Measurements from ENCODE around the gene TAX1BP3.
"Not testable (repeated sequence)": the region's sequence is repeated elsewhere in the genome, so short reads cannot be mapped to it uniquely, and the experiment has no call there.

The TAX1BP3 gene, protein sequence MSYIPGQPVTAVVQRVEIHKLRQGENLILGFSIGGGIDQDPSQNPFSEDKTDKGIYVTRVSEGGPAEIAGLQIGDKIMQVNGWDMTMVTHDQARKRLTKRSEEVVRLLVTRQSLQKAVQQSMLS

GRCh38 chr17:3668279-3669084, at the start of gene TAX1BP3, which contains the start of gene EMC6:
TSS of gene TAX1BP3 (minus strand) at chr17:3668578. CDS start at chr17:3668526, 52 bp downstream.
TSS of gene EMC6 (plus strand) at chr17:3668812. CDS start at chr17:3669147, 335 bp downstream.
- H3K36me3 Mint-ChIP-seq: peaks cover 5% of the 10 kb centered on the region
- DNase-seq (ENCODE audit: low spot score in 2 of 2) (peak; percentile 99 to 100), ATAC-seq (ENCODE audit: low read depth) (peak; percentile 90)
- peaks cover 21% of the 10 kb centered on the region for H3K4me1 Mint-ChIP-seq
- peak within 1 kb of the TSS; percentile 97 for H3K27ac Mint-ChIP-seq
- H3K4me3 Mint-ChIP-seq: peak within 1 kb of the TSS; percentile 98
- no peaks in the 10 kb centered on the region for H3K27me3 Mint-ChIP-seq
- H3K9me3 Mint-ChIP-seq: no peaks in the 10 kb centered on the region

- DNase-seq (ENCODE audit: low spot score in 2 of 2): no peak
These were observed 46.9 kb upstream of the TAX1BP3 start for GRCh38 chr17:3715296-3715695.

DNA sequence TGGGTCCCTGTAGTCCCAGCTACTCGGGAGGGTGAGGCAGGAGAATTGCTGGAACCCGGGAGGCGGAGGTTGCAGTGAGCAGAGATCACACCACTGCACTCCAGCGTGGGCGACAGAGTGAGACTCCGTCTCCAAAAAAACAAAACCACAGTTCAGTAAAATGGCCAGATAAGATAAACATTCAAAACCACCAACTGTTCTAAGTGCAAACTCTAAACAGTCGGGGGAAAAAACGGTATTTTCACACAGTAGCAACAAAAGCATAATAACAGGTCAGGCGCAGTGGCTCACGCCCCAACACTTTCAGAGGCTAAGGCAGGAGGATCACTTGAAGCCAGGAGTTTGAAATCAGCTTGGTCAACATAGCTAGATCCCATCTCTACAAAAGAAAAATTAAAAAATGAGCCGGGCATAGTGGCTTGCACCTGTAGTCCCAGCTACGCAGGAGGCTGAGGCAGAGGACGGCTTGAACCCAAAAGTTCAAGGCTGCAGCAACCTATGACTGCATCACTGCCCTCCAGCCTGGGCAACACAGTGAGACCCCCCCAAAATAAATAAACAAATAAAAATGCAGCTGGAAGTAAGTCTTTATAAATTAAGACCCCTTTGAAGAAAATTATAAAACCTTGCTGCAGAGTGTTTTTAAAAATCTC, 44.6 kb upstream of the TAX1BP3 start:
- no peaks in the 10 kb centered on the region for H3K9me3 Mint-ChIP-seq
- peak overlapping the region; percentile 5 for H3K4me3 Mint-ChIP-seq
- no peaks in the 10 kb centered on the region for H3K27me3 Mint-ChIP-seq
- peaks cover 26% of the 10 kb centered on the region for H3K36me3 Mint-ChIP-seq
- ATAC-seq (ENCODE audit: low read depth) (no peak), DNase-seq (ENCODE audit: low spot score in 2 of 2) (no peak)
- no peak overlapping the region for H3K27ac Mint-ChIP-seq
- H3K4me1 Mint-ChIP-seq: peaks cover 37% of the 10 kb centered on the region

More at GRCh38 chr17:3715296-3715695, 46.9 kb upstream of the TAX1BP3 start:
- Mint-ChIP-seq H3K36me3 (peaks cover 34% of the 10 kb centered on the region), H3K4me3 (no peak overlapping the region), H3K27ac (no peak overlapping the region), H3K9me3 (no peaks in the 10 kb centered on the region), H3K4me1 (peaks cover 31% of the 10 kb centered on the region), H3K27me3 (no peaks in the 10 kb centered on the region)
- ATAC-seq (ENCODE audit: low read depth): no peak

- Mint-ChIP-seq H3K36me3 (peaks cover 14% of the 10 kb centered on the region), H3K4me1 (peaks cover 41% of the 10 kb centered on the region), H3K27me3 (no peaks in the 10 kb centered on the region), H3K27ac (peak overlapping the region; percentile 93), H3K4me3 (peak overlapping the region; percentile 69), H3K9me3 (no peaks in the 10 kb centered on the region)
- DNase-seq (ENCODE audit: low spot score in 2 of 2): peak; percentile 53 to 86
- peak; percentile 93 for ATAC-seq (ENCODE audit: low read depth)
These were observed 42.6 kb upstream of the TAX1BP3 start for GRCh38 chr17:3710951-3711383.

GRCh38 chr17:3708366-3708765, 40.0 kb upstream of the TAX1BP3 start:
- H3K4me3 Mint-ChIP-seq: no peak overlapping the region
- H3K27ac Mint-ChIP-seq: no peak overlapping the region
- H3K27me3 Mint-ChIP-seq: no peaks in the 10 kb centered on the region
- H3K4me1 Mint-ChIP-seq: peaks cover 39% of the 10 kb centered on the region
- peaks cover 6% of the 10 kb centered on the region for H3K36me3 Mint-ChIP-seq
- H3K9me3 Mint-ChIP-seq: no peaks in the 10 kb centered on the region
- ATAC-seq (ENCODE audit: low read depth) (no peak), DNase-seq (ENCODE audit: low spot score in 2 of 2) (no peak)

GRCh38 chr17:3705718-3705984, 37.3 kb upstream of the TAX1BP3 start:
- peaks cover 31% of the 10 kb centered on the region for H3K4me1 Mint-ChIP-seq
- not testable (repeated sequence) for DNase-seq (ENCODE audit: low spot score in 2 of 2); H3K27ac Mint-ChIP-seq; ATAC-seq (ENCODE audit: low read depth); H3K27me3 Mint-ChIP-seq; H3K36me3 Mint-ChIP-seq; H3K9me3 Mint-ChIP-seq; H3K4me3 Mint-ChIP-seq

DNA sequence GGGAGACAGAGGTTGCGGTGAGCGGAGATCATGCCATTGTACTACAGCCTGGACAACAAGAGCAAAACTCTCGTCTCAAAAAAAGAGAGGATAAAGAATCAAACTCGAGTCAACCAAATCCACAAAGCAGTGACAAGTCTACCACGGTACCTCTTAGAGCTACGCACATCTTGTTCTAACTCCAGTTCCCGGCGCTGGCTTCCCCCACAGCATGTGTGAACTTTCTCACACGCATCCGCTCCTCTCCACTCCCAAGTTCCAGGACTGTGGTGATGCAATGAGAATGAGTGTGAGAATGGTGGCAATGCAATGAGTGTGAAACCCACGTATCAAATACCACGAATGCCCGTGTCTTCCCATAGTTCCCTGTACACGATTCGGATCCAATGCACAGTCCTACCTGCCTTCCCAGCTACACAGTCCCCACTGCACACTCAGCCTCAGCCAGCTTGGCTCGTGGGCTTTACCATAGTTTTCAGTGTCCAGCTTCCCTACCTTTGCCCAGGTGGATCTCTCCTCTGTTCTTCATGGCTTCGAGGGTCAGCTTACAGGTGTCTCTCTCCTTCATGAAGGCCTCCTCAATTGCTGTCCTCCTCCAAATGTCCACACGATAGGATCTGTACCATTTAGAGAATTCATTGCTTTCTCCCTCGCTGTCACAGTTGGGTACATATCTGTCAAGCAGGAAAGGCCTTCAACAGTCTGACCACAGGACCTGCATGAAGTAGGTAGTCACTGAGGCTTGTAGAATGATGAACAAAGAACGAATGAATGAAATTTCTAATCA, 36.7 kb upstream of the TAX1BP3 start:
- H3K9me3 Mint-ChIP-seq: peaks cover 2% of the 10 kb centered on the region
- H3K27ac Mint-ChIP-seq: no peak overlapping the region
- DNase-seq (ENCODE audit: low spot score in 2 of 2): no peak
- no peak for ATAC-seq (ENCODE audit: low read depth)
- H3K27me3 Mint-ChIP-seq: no peaks in the 10 kb centered on the region
- H3K4me1 Mint-ChIP-seq: peaks cover 31% of the 10 kb centered on the region
- no peak overlapping the region for H3K4me3 Mint-ChIP-seq
- H3K36me3 Mint-ChIP-seq: peaks cover 3% of the 10 kb centered on the region

DNA sequence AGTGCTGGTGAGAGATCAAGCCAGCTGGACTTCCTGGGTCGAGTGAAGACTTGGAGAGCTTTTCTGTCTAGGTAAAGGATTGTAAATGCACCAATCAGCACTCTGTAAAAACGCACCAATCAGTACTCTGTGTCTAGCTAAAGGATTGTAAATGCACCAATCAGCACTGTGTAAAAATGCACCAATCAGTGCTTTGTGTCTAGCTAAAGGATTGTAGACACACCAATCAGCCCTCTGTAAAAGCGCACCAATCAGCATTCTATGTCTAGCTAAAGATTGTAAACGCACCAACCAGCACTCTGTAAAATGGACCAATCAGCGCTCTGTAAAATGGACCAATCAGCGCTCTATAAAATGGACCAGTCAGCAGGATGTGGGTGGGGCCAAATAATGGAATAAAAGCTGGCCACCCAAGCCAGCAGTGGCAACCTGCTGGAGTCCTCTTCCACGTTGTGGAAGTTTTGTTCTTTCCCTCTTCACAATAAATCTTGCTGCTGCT, 33.7 kb upstream of the TAX1BP3 start:
- H3K9me3 Mint-ChIP-seq; H3K36me3 Mint-ChIP-seq; H3K27ac Mint-ChIP-seq; DNase-seq (ENCODE audit: low spot score in 2 of 2); H3K27me3 Mint-ChIP-seq; ATAC-seq (ENCODE audit: low read depth); H3K4me3 Mint-ChIP-seq: not testable (repeated sequence)
- peaks cover 22% of the 10 kb centered on the region for H3K4me1 Mint-ChIP-seq

DNA sequence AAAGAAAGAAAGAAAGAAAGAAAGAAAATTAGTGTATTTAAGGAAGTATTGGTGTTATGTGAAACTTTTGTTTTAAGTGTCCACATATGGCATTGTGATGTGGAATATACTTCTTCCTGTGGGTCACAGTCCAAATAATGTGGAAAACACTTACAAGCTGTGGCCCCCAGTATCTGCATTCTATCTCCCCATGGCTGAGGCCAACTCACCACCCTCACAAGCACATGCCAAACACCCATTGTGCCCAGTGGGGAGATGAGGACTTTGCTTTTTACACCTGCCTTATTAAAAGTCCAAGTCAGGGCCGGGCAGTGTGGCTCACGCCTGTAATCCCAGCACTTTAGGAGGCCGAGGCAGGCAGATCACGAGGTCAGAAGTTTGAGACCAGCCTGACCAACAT, 31.6 kb upstream of the TAX1BP3 start:
- no peak overlapping the region for H3K4me3 Mint-ChIP-seq
- H3K27me3 Mint-ChIP-seq: no peaks in the 10 kb centered on the region
- H3K4me1 Mint-ChIP-seq: peaks cover 17% of the 10 kb centered on the region
- DNase-seq (ENCODE audit: low spot score in 2 of 2) (no peak), ATAC-seq (ENCODE audit: low read depth) (no peak)
- peaks cover 6% of the 10 kb centered on the region for H3K36me3 Mint-ChIP-seq
- H3K9me3 Mint-ChIP-seq: peaks cover 2% of the 10 kb centered on the region
- peak overlapping the region; percentile 62 for H3K27ac Mint-ChIP-seq

GRCh38 chr17:3698139-3698538, 29.8 kb upstream of the TAX1BP3 start:
- ATAC-seq (ENCODE audit: low read depth) (no peak), DNase-seq (ENCODE audit: low spot score in 2 of 2) (no peak)
- H3K4me1 Mint-ChIP-seq: peaks cover 20% of the 10 kb centered on the region
- H3K27me3 Mint-ChIP-seq: no peaks in the 10 kb centered on the region
- H3K27ac Mint-ChIP-seq: no peak overlapping the region
- H3K36me3 Mint-ChIP-seq: peaks cover 15% of the 10 kb centered on the region
- no peak overlapping the region for H3K4me3 Mint-ChIP-seq
- peaks cover 2% of the 10 kb centered on the region for H3K9me3 Mint-ChIP-seq

DNA sequence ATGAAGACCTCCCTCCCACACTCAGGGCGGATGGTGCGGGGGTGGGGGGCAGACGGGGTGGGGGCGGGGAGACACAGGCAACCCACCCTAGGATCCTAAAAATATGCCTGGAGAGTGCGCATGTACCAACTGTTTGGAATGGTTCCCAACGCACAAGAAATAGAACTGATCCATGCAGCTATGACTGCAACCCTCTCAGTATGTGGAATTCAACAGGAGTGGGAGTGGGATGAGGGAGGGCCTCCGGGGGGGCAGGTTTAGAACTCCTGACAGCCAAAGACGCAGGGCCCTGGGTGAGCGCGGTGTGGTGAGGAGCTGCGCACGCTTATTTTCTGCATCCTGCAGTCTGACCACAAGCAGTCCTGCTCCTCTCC, 28.7 kb upstream of the TAX1BP3 start:
- H3K27me3 Mint-ChIP-seq: no peaks in the 10 kb centered on the region
- ATAC-seq (ENCODE audit: low read depth) (no peak), DNase-seq (ENCODE audit: low spot score in 2 of 2) (no peak)
- H3K36me3 Mint-ChIP-seq: peaks cover 14% of the 10 kb centered on the region
- H3K9me3 Mint-ChIP-seq: no peaks in the 10 kb centered on the region
- peak overlapping the region; percentile 97 for H3K4me3 Mint-ChIP-seq
- H3K27ac Mint-ChIP-seq: peak overlapping the region; percentile 97
- H3K4me1 Mint-ChIP-seq: peaks cover 17% of the 10 kb centered on the region

GRCh38 chr17:3695723-3696411, 27.5 kb upstream of the TAX1BP3 start, which contains the start of gene P2RX5:
TSS of gene P2RX5 (minus strand) at chr17:3696155. CDS start at chr17:3696005, 150 bp downstream.
- Mint-ChIP-seq H3K27ac (peak within 1 kb of the TSS; percentile 97), H3K4me1 (peaks cover 25% of the 10 kb centered on the region), H3K4me3 (peak within 1 kb of the TSS; percentile 99), H3K36me3 (peaks cover 17% of the 10 kb centered on the region), H3K9me3 (no peaks in the 10 kb centered on the region), H3K27me3 (no peaks in the 10 kb centered on the region)
- peak; percentile 50 for ATAC-seq (ENCODE audit: low read depth)
- DNase-seq (ENCODE audit: low spot score in 2 of 2): peak in 1 of 2 donors; percentile 66

- peaks cover 27% of the 10 kb centered on the region for H3K4me1 Mint-ChIP-seq
- peak overlapping the region; percentile 97 for H3K27ac Mint-ChIP-seq
- H3K27me3 Mint-ChIP-seq: no peaks in the 10 kb centered on the region
- H3K9me3 Mint-ChIP-seq: no peaks in the 10 kb centered on the region
- peaks cover 21% of the 10 kb centered on the region for H3K36me3 Mint-ChIP-seq
- peak overlapping the region; percentile 99 for H3K4me3 Mint-ChIP-seq
- DNase-seq (ENCODE audit: low spot score in 2 of 2): no peak
- no peak for ATAC-seq (ENCODE audit: low read depth)
These were observed 26.8 kb upstream of the TAX1BP3 start for GRCh38 chr17:3695129-3695722.
